Mucosa of descending colon (tissue), 3 donors: ENCODE results near the gene GSPT1. TPM values are rescaled to one million over a fixed set of nuclear protein-coding genes. Genes with fewer than 3 reads are reported as not detected.

Experiments used
- ATAC-seq: fragments of 200-7000 bp; cut with Tn5 transposase; one replicate; pipeline ENCODE4 v1.9.1; 2020; ENCODE audit warnings: mild to moderate bottlenecking, moderate library complexity
- DNase-seq, 3 donors: peaks; one replicate each; pipeline ENCODE4 v3.0.0-alpha.2; 2020
- H3K36me3 ChIP-seq: fragments of 200-600 bp; one replicate; pipeline ENCODE4 v1.8.0; 2021; ENCODE audit warnings: low read depth, mild to moderate bottlenecking
- H3K4me1 ChIP-seq: fragments of 200-600 bp; one replicate; pipeline ENCODE4 v1.8.0; 2021; ENCODE audit warnings: low read depth, mild to moderate bottlenecking
- H3K4me3 ChIP-seq: fragments of 200-600 bp; one replicate; pipeline ENCODE4 v1.8.0; 2021; ENCODE audit warnings: mild to moderate bottlenecking
- H3K9me3 ChIP-seq: fragments of 200-600 bp; one replicate; pipeline ENCODE4 v1.8.0; 2021; ENCODE audit warnings: mild to moderate bottlenecking
- CTCF ChIP-seq: fragments of 200-600 bp; IDR thresholded peaks from one replicate; pipeline ENCODE4 v1.8.0; 2022; ENCODE audit warnings: antibody characterized with exemption, mild to moderate bottlenecking
- intact Hi-C, 2 donors: fragments of 100-400 bp; cut with DNase I in 1 of 2; cut with micrococcal nuclease in 1 of 2; formaldehyde crosslinking; loops; one replicate each; pipeline versions ENCODE4 v1.11.0 to v1.11.1; 2022; cut with DNase I, micrococcal nuclease
- total RNA-seq, 3 donors: library from RNA; stranded (reverse); fragmentation: NEBNext Ultra II Directional in 2 of 3; extraction: Animal tissue kit (Norgen Biotek cat#: 25700) in 2 of 3; gene quantifications; one replicate each; pipeline versions ENCODE4 v1.2.1 to v1.2.4, GENCODE V29; 2021 to 2023
- donor health status: DM: no; HTN: no; CAD: no; lungs with moderate emphysema.
- donor health status: DM: no; HTN: no; CAD: no.
- donor health status: DM: no; HTN: yes; CAD: no.

GSPT1 gene
- total RNA-seq, 3 donors from 2014 or later = 99.0 to 119 (median 113) TPM

DNA sequence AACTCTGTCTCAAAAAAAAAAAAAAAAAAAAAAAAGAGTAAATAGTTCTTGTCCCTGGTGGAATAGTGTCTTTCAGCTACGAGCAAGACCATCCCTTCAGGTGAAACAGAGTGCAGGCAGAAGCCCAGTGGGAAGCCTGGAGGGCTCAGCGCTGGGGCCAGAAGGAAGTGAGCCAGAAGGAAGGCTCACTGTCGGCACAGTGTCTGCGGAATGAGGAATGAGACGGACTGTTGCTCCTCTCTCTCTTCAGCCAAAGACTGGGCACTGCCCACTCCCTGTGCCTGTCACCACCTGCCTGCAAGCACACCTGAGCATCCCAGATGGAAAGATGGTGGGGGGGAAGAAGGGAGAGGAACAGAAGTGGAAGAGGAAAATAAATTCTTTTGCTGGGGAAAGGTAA, 71.9 kb downstream of the GSPT1 start:
- H3K4me3 ChIP-seq = no peak overlapping the region
- H3K4me1 ChIP-seq = no peaks in the 10 kb centered on the region
- H3K36me3 ChIP-seq = peaks cover 8% of the 10 kb centered on the region
- no peak for TF ChIP-seq CTCF
- intact Hi-C loops = no loop called here
- no peak for ATAC-seq
- no peak for DNase-seq
- no peaks in the 10 kb centered on the region for H3K9me3 ChIP-seq

DNA sequence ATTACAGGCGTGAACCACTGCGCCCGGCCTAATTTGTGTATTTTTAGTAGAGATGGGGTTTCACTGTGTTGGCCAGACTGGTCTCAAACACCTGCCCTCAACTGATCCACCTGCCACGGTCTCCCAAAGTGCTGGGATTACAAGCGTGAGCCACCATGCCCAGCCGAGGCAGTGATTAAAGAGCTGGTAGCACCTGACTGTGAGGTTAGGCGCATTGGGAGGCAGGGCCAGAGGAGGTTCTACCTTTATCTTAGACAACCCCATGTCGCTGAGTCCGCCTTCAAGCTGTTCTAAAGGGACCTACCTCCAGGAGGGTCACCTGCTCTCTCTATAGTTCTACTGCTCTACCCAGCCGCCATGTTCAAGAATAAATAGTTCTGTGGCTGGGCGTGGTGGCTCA, 72.5 kb downstream of the GSPT1 start:
- TF ChIP-seq CTCF = no peak
- H3K4me3 ChIP-seq = no peak overlapping the region
- DNase-seq (no peak), ATAC-seq (no peak)
- H3K36me3 ChIP-seq = peaks cover 8% of the 10 kb centered on the region
- intact Hi-C loops = no loop called here
- no peaks in the 10 kb centered on the region for H3K4me1 ChIP-seq
- H3K9me3 ChIP-seq = no peaks in the 10 kb centered on the region

GRCh38 chr16:11841026-11841425, 74.7 kb downstream of the GSPT1 start:
- Histone ChIP-seq H3K4me1 (no peaks in the 10 kb centered on the region), H3K36me3 (peaks cover 17% of the 10 kb centered on the region), H3K9me3 (no peaks in the 10 kb centered on the region), H3K4me3 (no peak overlapping the region)
- no peak for DNase-seq
- intact Hi-C loops = no loop called here
- ATAC-seq = no peak
- TF ChIP-seq CTCF = no peak

DNA sequence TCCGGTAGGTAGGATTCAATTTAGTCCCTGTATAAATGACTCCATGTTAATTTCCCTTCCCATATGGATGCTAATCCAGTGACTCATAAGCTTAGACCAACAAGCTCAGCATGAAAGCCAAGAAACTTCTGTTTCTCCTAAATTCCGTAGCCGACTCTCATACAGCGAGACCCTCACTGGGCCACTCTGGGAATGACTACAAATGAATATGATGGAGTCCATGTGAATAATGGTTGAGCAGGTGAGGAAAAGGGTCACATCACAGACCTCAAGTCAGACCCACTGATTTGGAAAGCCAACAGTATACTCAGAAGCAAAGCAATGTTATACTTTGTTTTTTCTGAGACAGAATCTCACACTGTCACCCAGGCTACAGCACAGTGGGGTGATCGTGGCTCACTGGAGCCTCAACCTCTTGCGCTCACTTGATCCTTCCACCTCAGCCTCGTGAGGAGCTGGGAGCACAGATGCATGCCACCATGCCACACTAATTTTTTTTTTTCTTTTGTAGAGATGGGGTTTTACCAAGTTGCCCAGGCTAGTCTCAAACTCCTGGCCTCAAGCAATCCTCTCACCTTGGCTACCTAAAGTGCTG, 79.0 kb downstream of the GSPT1 start:
- Histone ChIP-seq H3K4me1 (no peaks in the 10 kb centered on the region), H3K4me3 (no peak overlapping the region), H3K9me3 (no peaks in the 10 kb centered on the region), H3K36me3 (peaks cover 17% of the 10 kb centered on the region)
- ATAC-seq (no peak), DNase-seq (no peak)
- no peak for TF ChIP-seq CTCF
- intact Hi-C loops = loop anchor here (10.0 kb wide), 2 partner anchors 312 to 442 kb away; a partner anchor contains a TSS

- Histone ChIP-seq H3K9me3 (no peaks in the 10 kb centered on the region), H3K36me3 (peaks cover 17% of the 10 kb centered on the region), H3K4me1 (no peaks in the 10 kb centered on the region), H3K4me3 (no peak overlapping the region)
- no peak for ATAC-seq
- no peak for TF ChIP-seq CTCF
- intact Hi-C loops = loop anchor here (10.0 kb wide), 2 partner anchors 311 to 441 kb away; a partner anchor contains a TSS
- no peak for DNase-seq
Measured at GRCh38 chr16:11835891-11836649, 79.7 kb downstream of the GSPT1 start.
